H1 (cell line): ENCODE data around the gene UBXN11. TPM values are rescaled to one million over a fixed set of nuclear protein-coding genes. Genes with fewer than 3 reads are reported as not detected.

Source experiments
- FOSL1 ChIP-seq: IDR thresholded peaks from 2 replicates; pipeline ENCODE4 v1.6.1; 2011; ENCODE audit warnings: mild to moderate bottlenecking, low read depth, low read length, moderate library complexity; ENCODE audit not compliant: insufficient read depth
- NANOG ChIP-seq: IDR thresholded peaks from 2 replicates; pipeline ENCODE4 v1.6.1; 2011; ENCODE audit warnings: low read length, low read depth, mild to moderate bottlenecking, inconsistent platforms; ENCODE audit not compliant: insufficient read depth, poor library complexity, severe bottlenecking
- TAF7 ChIP-seq: optimal IDR thresholded peaks from 2 replicates; pipeline ENCODE3; 2011; ENCODE audit warnings: low read depth, mild to moderate bottlenecking, inconsistent platforms, low read length, moderate library complexity, borderline replicate concordance
- polyA plus RNA-seq, 7 experiments: library from polyadenylated mRNA; depleted of rRNA in 3 of 7; stranded (reverse) in 5 of 7; unstranded in 2 of 7; fragments of >200 nt in 5 of 7; fragments of 200-250 nt in 2 of 7; gene quantifications; 1 replicate in 5 of 7; 2 replicates in 1 of 7; 4 replicates in 1 of 7; pipeline versions ENCODE4 v1.2.1 to v1.2.3, GENCODE V29; 2011 to 2013; ENCODE audit warnings: missing spikeins in 2 of 7, mixed read lengths in 2 of 7
- total RNA-seq: library from RNA; stranded (reverse); fragmentation: NEBNext Ultra II Directional; extraction: Animal tissue kit (Norgen Biotek cat#: 25700); gene quantifications from 2 replicates; pipeline ENCODE4 v1.2.1, GENCODE V29; 2021

UBXN11 gene
- total and polyA plus RNA-seq, 2 of the 8 experiments (the other 6 are each of a cell fraction or from before 2014, with no cell fraction given): 6.3 to 10.4 TPM

DNA sequence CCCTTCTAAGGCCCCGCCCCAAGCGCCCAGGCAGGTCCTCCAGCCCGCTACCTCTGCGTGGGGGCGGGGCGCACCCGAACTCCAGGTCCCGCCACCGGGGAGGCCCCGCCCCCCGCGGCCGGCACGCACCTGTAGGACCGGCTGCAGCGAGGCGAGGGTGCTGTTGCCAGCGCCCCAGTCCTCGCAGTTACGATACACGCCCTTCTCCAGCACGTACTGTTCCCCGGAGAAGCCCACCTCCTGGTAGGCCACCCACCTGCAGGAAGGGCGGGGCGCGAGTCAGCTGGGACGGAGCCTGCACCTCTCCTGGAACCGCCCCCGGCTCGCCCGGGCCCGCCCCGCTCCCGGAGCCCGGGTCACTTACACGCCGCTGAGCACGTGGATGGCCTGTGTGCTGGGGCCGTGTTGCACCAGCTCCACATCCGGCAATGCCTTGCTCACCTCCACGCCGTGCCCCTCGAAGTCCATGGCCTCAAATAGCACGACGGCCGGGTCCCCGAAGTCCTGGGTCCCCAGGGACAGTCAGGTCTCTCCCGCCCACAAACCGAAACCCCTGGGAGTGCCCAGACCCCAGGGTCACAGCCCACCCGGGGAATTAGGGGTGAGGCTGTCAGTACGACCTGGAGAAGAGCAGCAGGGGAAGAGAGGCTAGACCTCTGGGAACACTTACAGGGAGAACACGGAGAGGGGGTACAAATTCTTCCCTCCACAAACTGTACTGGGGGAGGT is 30.2 kb upstream of the UBXN11 start (continued):
- no peak for TF ChIP-seq NANOG
- no peak for TF ChIP-seq FOSL1
- TF ChIP-seq TAF7: no peak
